Mucosa of rectum (tissue), 2 donors: Measurements from ENCODE around the gene PKP2.
"Not testable (repeated sequence)": the region's sequence is repeated elsewhere in the genome, so short reads cannot be mapped to it uniquely, and the experiment has no call there.

Experiments
- H3K27ac ChIP-seq, 2 donors: one replicate each; pipeline ENCODE4 v1.7.0; 2013; ENCODE audit warnings: inconsistent platforms in 2 of 2, low read depth in 2 of 2, low read length in 2 of 2
- H3K27me3 ChIP-seq, 2 donors: one replicate each; pipeline ENCODE4 v1.7.0; 2013; ENCODE audit warnings: low read length in 2 of 2; ENCODE audit not compliant: control insufficient read depth in 2 of 2, insufficient read depth in 2 of 2
- H3K36me3 ChIP-seq, 2 donors: one replicate each; pipeline ENCODE4 v1.7.0; 2013; ENCODE audit warnings: low read length in 2 of 2; ENCODE audit not compliant: control insufficient read depth in 2 of 2, insufficient read depth in 2 of 2
- H3K4me1 ChIP-seq, 2 donors: one replicate each; pipeline ENCODE4 v1.7.0; 2013; ENCODE audit warnings: low read length in 2 of 2, mild to moderate bottlenecking in 1 of 2; ENCODE audit not compliant: control insufficient read depth in 2 of 2, insufficient read depth in 2 of 2
- H3K4me3 ChIP-seq, 2 donors: one replicate each; pipeline ENCODE4 v1.7.0; 2013; ENCODE audit warnings: low read length in 2 of 2
- H3K9ac ChIP-seq, 2 donors: one replicate each; pipeline ENCODE4 v1.7.0; 2013; ENCODE audit warnings: low read length in 2 of 2, low read depth in 1 of 2, mild to moderate bottlenecking in 1 of 2
- H3K9me3 ChIP-seq, 2 donors: one replicate each; pipeline ENCODE4 v1.7.0; 2013; ENCODE audit warnings: low read length in 2 of 2; ENCODE audit not compliant: control insufficient read depth in 2 of 2
- donor health status: healthy.
- donor health status: Normal muscosa, but diverticular disease.

The PKP2 gene

GRCh38 chr12:32885831-32886230 lies 10.7 kb downstream of the PKP2 start:
- no peak overlapping the region for H3K9ac ChIP-seq
- peaks cover 0 to 3% of the 10 kb centered on the region in 2 donors for H3K36me3 ChIP-seq
- no peaks in the 10 kb centered on the region for H3K4me1 ChIP-seq
- H3K27me3 ChIP-seq: no peaks in the 10 kb centered on the region
- no peak overlapping the region for H3K4me3 ChIP-seq
- H3K27ac ChIP-seq: no peak overlapping the region
- H3K9me3 ChIP-seq: no peaks in the 10 kb centered on the region

- Histone ChIP-seq H3K27me3 (no peaks in the 10 kb centered on the region), H3K36me3 (peaks cover 0 to 3% of the 10 kb centered on the region in 2 donors), H3K27ac (no peak overlapping the region), H3K9me3 (no peaks in the 10 kb centered on the region), H3K4me1 (peaks cover 0 to under 1% of the 10 kb centered on the region in 2 donors), H3K9ac (no peak overlapping the region), H3K4me3 (no peak overlapping the region)
These were observed 11.6 kb downstream of the PKP2 start for GRCh38 chr12:32884962-32885361.

GRCh38 chr12:32881702-32882101 lies 14.9 kb downstream of the PKP2 start:
- Histone ChIP-seq H3K27me3 (no peaks in the 10 kb centered on the region), H3K36me3 (peaks cover 12 to 16% of the 10 kb centered on the region in 2 donors), H3K9ac (no peak overlapping the region), H3K27ac (no peak overlapping the region), H3K4me1 (peaks cover 6 to 14% of the 10 kb centered on the region in 2 donors), H3K4me3 (no peak overlapping the region), H3K9me3 (no peaks in the 10 kb centered on the region)

- Histone ChIP-seq H3K9me3 (no peaks in the 10 kb centered on the region), H3K4me3 (no peak overlapping the region), H3K36me3 (peaks cover 12 to 20% of the 10 kb centered on the region in 2 donors), H3K27me3 (no peaks in the 10 kb centered on the region), H3K27ac (no peak overlapping the region), H3K4me1 (peaks cover 10 to 15% of the 10 kb centered on the region in 2 donors), H3K9ac (no peak overlapping the region)
These were observed 15.5 kb downstream of the PKP2 start for GRCh38 chr12:32881107-32881506.

- H3K4me3 ChIP-seq, H3K27ac ChIP-seq, H3K9ac ChIP-seq, H3K9me3 ChIP-seq, H3K27me3 ChIP-seq: not testable (repeated sequence)
- Histone ChIP-seq H3K36me3 (peaks cover 18 to 22% of the 10 kb centered on the region in 2 donors), H3K4me1 (peaks cover 21 to 32% of the 10 kb centered on the region in 2 donors)
These were observed 17.5 kb downstream of the PKP2 start for GRCh38 chr12:32879066-32879465.

GRCh38 chr12:32877601-32878459 lies 18.7 kb downstream of the PKP2 start:
- H3K9ac ChIP-seq: no peak overlapping the region
- H3K36me3 ChIP-seq: peaks cover 18 to 22% of the 10 kb centered on the region in 2 donors
- H3K27me3 ChIP-seq: no peaks in the 10 kb centered on the region
- no peak overlapping the region for H3K4me3 ChIP-seq
- no peaks in the 10 kb centered on the region for H3K9me3 ChIP-seq
- no peak overlapping the region for H3K27ac ChIP-seq
- peaks cover 22 to 35% of the 10 kb centered on the region in 2 donors for H3K4me1 ChIP-seq

GRCh38 chr12:32876004-32876403 lies 20.6 kb downstream of the PKP2 start:
- Histone ChIP-seq H3K36me3 (peaks cover 18 to 25% of the 10 kb centered on the region in 2 donors), H3K4me3 (no peak overlapping the region), H3K27me3 (no peaks in the 10 kb centered on the region), H3K9me3 (no peaks in the 10 kb centered on the region), H3K4me1 (peaks cover 23 to 35% of the 10 kb centered on the region in 2 donors), H3K9ac (no peak overlapping the region), H3K27ac (no peak overlapping the region)

GRCh38 chr12:32874975-32875374 lies 21.6 kb downstream of the PKP2 start:
- Histone ChIP-seq H3K4me1 (peaks cover 23 to 34% of the 10 kb centered on the region in 2 donors), H3K9me3 (no peaks in the 10 kb centered on the region), H3K27ac (peak overlapping the region in 1 of 2 donors; percentile 64), H3K36me3 (peaks cover 18 to 25% of the 10 kb centered on the region in 2 donors), H3K4me3 (no peak overlapping the region), H3K27me3 (no peaks in the 10 kb centered on the region), H3K9ac (no peak overlapping the region)

GRCh38 chr12:32874078-32874477 lies 22.5 kb downstream of the PKP2 start:
- Histone ChIP-seq H3K36me3 (peaks cover 18 to 25% of the 10 kb centered on the region in 2 donors), H3K27me3 (no peaks in the 10 kb centered on the region), H3K4me1 (peaks cover 23 to 27% of the 10 kb centered on the region in 2 donors), H3K9me3 (no peaks in the 10 kb centered on the region), H3K27ac (peak overlapping the region in 1 of 2 donors; percentile 29), H3K9ac (no peak overlapping the region), H3K4me3 (no peak overlapping the region)

GRCh38 chr12:32872416-32872815 lies 24.2 kb downstream of the PKP2 start:
- Histone ChIP-seq H3K4me1 (peaks cover 17 to 23% of the 10 kb centered on the region in 2 donors), H3K36me3 (peaks cover 18 to 21% of the 10 kb centered on the region in 2 donors)
- H3K4me3 ChIP-seq, H3K27me3 ChIP-seq, H3K9ac ChIP-seq, H3K27ac ChIP-seq, H3K9me3 ChIP-seq: not testable (repeated sequence)
